HepG2 (cell line): Measurements from ENCODE around the gene ANKRD35.

Source experiments
- FOXJ3 ChIP-seq: sonication (generic); formaldehyde crosslinking; IDR thresholded peaks from 2 replicates; pipeline ENCODE4 v1.4.0; 2020; ENCODE audit warnings: missing genetic modification reagents, mild to moderate bottlenecking, borderline replicate concordance
- GATA4 ChIP-seq: sonication (generic); IDR thresholded peaks from 2 replicates; pipeline ENCODE4 v1.6.1; 2016; ENCODE audit warnings: antibody characterized with exemption, low read depth, borderline replicate concordance
- POLR2A ChIP-seq, 2 experiments: IDR thresholded peaks; 2 replicates each; pipeline ENCODE4 v1.6.1; 2011; ENCODE audit warnings: low read depth in 2 of 2, low read length in 2 of 2, mild to moderate bottlenecking in 1 of 2, moderate library complexity in 1 of 2; ENCODE audit not compliant: insufficient read depth in 1 of 2
- ZNF274 ChIP-seq: sonication (generic); formaldehyde crosslinking; IDR thresholded peaks from 2 replicates; pipeline ENCODE4 v1.5.1; 2020; ENCODE audit warnings: mild to moderate bottlenecking, missing genetic modification reagents
- ZSCAN29 ChIP-seq: sonication (generic); formaldehyde crosslinking; conservative IDR thresholded peaks from 2 replicates; pipeline ENCODE4 v1.4.0; 2020; ENCODE audit warnings: mild to moderate bottlenecking, missing genetic modification reagents
- TF ChIP-seq, protein P1 (sequence below): sonication (generic); formaldehyde crosslinking; IDR thresholded peaks from 2 replicates; pipeline ENCODE4 v1.4.0; 2020; ENCODE audit warnings: missing genetic modification reagents
- TF ChIP-seq, protein P2 (sequence below): sonication (generic); formaldehyde crosslinking; IDR thresholded peaks from 2 replicates; pipeline ENCODE4 v1.5.0; 2020; ENCODE audit warnings: mild to moderate bottlenecking, missing genetic modification reagents, moderate library complexity
- TF ChIP-seq, protein P3 (sequence below): sonication (generic); formaldehyde crosslinking; IDR thresholded peaks from 2 replicates; pipeline ENCODE4 v1.8.1; 2023; ENCODE audit warnings: mild to moderate bottlenecking, inconsistent platforms, moderate library complexity, missing genetic modification reagents, borderline replicate concordance
- TF ChIP-seq, protein P4 (sequence below), 2 experiments: sonication (generic) in 1 of 2; formaldehyde crosslinking in 1 of 2; IDR thresholded peaks; 2 replicates each; pipeline versions ENCODE4 v1.5.1 to v1.6.1; 2011 to 2020; ENCODE audit warnings: borderline replicate concordance in 1 of 2, low read depth in 1 of 2, low read length in 1 of 2, mild to moderate bottlenecking in 1 of 2, missing genetic modification reagents in 1 of 2, moderate library complexity in 1 of 2
- TF ChIP-seq, protein P5 (sequence below): sonication (generic); formaldehyde crosslinking; IDR thresholded peaks from 2 replicates; pipeline ENCODE4 v1.5.1; 2020; ENCODE audit warnings: missing genetic modification reagents, mild to moderate bottlenecking, borderline replicate concordance

DNA sequence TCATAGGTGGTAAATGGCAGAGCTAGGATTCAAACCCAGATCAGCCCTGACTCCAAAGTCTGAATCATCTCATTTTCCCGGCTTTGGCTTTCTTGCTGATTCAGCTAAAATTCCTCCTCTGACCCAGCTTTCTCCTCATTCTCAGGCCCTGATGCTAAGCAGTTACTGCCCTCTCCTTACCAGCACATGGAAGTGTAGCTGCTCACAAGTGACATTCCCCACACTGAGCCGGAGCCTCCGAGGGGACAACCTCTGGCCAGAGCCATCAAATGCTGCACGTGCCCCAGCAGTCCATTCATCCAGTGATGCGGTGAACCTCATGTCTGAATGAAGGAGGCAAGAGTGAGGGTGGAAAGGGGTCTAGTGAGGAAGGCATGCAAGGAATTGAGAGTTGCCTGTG, 13.1 kb upstream of the ANKRD35 start:
- TF ChIP-seq ZNF274: 0 out of 2 replicates have a peak, but pooled peaks have one; percentile 36
- TF ChIP-seq FOXJ3 (CRISPR knock-in tag): no peak
- TF ChIP-seq ZSCAN29 (CRISPR knock-in tag): no peak
- no peak for TF ChIP-seq POLR2A (IDR thresholded peaks at IDR 0.05; ENCODE audit: insufficient read depth in 1 of 2, low read depth in 2 of 2, low read length in 2 of 2)
- TF ChIP-seq, protein P1, sequence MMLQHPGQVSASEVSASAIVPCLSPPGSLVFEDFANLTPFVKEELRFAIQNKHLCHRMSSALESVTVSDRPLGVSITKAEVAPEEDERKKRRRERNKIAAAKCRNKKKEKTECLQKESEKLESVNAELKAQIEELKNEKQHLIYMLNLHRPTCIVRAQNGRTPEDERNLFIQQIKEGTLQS (CRISPR knock-in tag): no peak
- TF ChIP-seq, protein P2, sequence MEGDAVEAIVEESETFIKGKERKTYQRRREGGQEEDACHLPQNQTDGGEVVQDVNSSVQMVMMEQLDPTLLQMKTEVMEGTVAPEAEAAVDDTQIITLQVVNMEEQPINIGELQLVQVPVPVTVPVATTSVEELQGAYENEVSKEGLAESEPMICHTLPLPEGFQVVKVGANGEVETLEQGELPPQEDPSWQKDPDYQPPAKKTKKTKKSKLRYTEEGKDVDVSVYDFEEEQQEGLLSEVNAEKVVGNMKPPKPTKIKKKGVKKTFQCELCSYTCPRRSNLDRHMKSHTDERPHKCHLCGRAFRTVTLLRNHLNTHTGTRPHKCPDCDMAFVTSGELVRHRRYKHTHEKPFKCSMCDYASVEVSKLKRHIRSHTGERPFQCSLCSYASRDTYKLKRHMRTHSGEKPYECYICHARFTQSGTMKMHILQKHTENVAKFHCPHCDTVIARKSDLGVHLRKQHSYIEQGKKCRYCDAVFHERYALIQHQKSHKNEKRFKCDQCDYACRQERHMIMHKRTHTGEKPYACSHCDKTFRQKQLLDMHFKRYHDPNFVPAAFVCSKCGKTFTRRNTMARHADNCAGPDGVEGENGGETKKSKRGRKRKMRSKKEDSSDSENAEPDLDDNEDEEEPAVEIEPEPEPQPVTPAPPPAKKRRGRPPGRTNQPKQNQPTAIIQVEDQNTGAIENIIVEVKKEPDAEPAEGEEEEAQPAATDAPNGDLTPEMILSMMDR (CRISPR knock-in tag): no peak
- TF ChIP-seq, protein P3, sequence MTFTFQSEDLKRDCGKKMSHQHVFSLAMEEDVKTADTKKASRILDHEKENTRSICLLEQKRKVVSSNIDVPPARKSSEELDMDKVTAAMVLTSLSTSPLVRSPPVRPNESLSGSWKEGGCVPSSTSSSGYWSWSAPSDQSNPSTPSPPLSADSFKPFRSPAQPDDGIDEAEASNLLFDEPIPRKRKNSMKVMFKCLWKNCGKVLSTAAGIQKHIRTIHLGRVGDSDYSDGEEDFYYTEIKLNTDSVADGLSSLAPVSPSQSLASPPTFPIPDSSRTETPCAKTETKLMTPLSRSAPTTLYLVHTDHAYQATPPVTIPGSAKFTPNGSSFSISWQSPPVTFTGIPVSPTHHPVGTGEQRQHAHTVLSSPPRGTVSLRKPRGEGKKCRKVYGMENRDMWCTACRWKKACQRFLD (CRISPR knock-in tag): no peak
- TF ChIP-seq, protein P4, sequence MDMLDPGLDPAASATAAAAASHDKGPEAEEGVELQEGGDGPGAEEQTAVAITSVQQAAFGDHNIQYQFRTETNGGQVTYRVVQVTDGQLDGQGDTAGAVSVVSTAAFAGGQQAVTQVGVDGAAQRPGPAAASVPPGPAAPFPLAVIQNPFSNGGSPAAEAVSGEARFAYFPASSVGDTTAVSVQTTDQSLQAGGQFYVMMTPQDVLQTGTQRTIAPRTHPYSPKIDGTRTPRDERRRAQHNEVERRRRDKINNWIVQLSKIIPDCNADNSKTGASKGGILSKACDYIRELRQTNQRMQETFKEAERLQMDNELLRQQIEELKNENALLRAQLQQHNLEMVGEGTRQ (IDR thresholded peaks at IDR 0.05; ENCODE audit: low read depth, low read length): no peak
- TF ChIP-seq, protein P4 (CRISPR knock-in tag; IDR thresholded peaks at IDR 0.05; ENCODE audit: borderline replicate concordance): no peak
- TF ChIP-seq GATA4: no peak
- TF ChIP-seq, protein P5, sequence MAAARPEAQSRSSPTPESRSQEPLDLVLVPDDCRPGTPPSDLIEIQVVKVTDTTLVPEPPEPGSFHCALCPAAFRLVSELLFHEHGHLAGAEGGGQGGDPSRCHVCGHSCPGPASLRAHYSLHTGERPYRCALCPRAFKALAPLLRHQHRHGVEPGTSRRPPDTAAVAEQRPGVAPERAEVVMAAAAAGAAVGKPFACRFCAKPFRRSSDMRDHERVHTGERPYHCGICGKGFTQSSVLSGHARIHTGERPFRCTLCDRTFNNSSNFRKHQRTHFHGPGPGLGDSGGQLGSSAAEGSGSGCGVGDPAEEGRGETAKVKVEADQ (CRISPR knock-in tag): no peak
